ENCODE measurements around the gene ADTRP.

DNA sequence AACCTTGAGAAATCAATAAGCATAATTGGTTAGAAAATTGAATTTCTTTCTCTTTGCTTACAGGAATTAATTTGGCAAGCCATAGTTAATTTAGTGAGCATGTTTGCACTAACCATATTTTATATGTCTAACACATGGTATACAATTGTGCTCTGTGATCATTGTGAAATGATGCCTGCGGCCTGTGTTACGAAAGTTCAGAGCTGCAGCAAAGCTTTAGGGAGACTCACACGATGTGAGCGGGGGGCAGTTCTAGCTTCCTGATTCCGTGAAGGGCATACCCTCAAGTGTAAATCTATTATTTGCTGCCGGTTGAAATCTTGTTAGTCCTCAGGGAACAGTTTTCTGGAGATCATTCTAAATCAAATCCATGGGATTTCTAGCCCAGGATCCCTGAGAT is 25.5 kb upstream of the ADTRP start:
- TF ChIP-seq, protein P1, sequence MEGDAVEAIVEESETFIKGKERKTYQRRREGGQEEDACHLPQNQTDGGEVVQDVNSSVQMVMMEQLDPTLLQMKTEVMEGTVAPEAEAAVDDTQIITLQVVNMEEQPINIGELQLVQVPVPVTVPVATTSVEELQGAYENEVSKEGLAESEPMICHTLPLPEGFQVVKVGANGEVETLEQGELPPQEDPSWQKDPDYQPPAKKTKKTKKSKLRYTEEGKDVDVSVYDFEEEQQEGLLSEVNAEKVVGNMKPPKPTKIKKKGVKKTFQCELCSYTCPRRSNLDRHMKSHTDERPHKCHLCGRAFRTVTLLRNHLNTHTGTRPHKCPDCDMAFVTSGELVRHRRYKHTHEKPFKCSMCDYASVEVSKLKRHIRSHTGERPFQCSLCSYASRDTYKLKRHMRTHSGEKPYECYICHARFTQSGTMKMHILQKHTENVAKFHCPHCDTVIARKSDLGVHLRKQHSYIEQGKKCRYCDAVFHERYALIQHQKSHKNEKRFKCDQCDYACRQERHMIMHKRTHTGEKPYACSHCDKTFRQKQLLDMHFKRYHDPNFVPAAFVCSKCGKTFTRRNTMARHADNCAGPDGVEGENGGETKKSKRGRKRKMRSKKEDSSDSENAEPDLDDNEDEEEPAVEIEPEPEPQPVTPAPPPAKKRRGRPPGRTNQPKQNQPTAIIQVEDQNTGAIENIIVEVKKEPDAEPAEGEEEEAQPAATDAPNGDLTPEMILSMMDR (IDR thresholded peaks at IDR 0.05; ENCODE audit: insufficient read depth, low read length, poor library complexity, severe bottlenecking), result no peak
- TF ChIP-seq EZH2phosphoT487 (conservative IDR thresholded peaks at IDR 0.05; ENCODE audit: low read length), result no peak
